DLD1 (cell line): ENCODE results near the gene AKR1D1.
"Not testable (repeated sequence)": the region's sequence is repeated elsewhere in the genome, so short reads cannot be mapped to it uniquely, and the experiment has no call there.

Experiments
- in situ Hi-C: cut with HindIII; loops from 2 replicates; pipeline ENCODE4 v1.10.0; 2017; ENCODE audit warnings: low sequenced_read_pairs

AKR1D1 gene

GRCh38 chr7:138072726-138073125, 3.5 kb upstream of the AKR1D1 start:
- in situ Hi-C loops, result no loop called here

- in situ Hi-C loops, result no loop called here
Observed at GRCh38 chr7:138074121-138074520, 2.1 kb upstream of the AKR1D1 start.

DNA sequence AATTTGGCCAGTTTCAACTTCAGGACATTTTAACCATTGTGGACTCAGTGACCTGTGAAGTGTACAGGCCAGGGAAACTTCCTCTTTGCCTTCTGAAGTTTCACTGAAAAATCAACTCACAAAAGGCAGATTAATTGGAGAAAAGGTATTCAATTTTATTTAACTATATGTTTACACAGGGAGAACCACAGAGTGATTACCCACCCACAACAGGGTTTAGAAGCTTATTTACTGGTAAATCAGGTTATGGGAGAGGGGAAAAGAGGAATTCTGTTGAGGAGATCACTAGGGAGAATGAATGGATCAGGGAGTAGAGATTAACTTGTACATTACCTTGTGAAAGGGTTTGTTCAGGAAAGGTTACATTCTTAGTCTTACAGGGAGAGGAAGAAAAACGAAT, 1.7 kb upstream of the AKR1D1 start:
- in situ Hi-C loops, result no loop called here

DNA sequence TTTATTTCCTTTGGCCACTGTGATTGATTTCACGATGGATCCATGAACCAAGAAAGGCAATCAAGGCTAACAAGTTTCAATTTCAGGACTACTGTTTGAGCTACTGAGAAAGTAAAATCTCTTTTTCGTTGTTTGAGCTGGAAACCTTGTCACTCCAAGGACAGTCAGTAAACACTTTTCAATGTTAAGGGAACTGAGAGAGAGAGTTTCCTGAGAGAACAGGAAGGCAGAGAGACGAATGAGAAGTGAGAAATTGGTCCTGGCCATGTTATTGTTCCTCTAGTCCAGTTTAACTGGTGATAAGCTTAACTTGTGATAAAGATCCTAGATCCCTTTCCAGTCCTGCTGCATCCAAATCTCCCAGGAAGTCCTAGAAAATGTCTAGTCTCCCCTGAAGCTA, 909 bp upstream of the AKR1D1 start:
- in situ Hi-C loops, result no loop called here

DNA sequence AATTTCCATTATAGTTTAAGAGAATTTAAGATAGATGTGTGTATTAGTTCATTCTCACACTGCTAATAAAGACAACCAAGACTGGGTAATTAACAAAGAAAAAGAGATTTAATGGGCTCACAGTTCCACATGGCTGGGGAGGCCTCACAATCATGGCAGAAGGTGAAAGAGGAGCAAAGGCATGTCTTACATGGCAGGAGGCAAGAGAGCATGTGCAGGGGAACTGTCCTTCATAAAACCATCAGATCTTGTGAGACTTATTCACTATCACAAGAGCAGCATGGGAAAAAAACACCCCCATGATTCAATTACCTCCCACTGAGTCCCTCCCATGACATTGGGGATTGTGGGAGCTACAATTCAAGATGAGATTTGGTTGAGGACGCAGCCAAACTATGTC, 473 bp upstream of the AKR1D1 start:
- in situ Hi-C loops, result not testable (repeated sequence)

DNA sequence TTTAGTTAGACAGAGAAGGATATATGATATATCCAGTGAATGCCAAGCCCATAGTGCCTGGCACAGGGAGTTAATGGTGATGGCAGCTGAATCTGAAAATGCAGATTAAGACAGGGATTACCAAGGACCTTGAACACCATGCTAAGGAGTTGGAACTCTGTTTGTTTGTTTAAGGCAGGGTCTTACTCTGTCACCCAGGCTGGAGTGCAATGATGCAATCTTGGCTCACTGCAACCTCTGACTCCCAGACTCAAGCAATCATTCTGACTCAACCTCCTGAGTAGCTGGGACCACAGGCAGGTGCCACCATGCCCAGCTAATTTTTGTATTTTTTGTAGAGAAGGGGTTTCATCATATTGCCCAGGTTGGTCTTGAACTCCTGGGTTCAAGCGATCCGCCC, 1.6 kb downstream of the AKR1D1 start:
- in situ Hi-C loops, result no loop called here

DNA sequence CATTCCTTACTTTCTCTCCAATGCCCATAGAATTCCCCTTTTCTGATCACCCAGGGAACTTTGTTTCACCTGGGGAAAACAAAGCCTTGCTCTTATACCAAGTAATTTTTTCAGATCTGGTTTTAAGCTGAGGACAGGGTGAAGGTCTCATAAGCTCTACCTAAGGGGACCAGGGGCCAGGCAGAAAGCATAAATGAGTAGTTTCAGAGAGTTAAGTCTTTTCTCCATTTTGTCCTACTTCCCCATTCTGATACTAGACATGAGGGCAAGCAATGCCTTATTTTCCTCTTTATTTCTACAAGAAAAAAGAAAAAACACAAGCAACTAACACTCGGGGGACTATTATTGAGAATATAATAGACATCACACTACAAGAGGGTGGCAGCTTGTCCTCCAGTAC, 2.9 kb downstream of the AKR1D1 start:
- in situ Hi-C loops, result no loop called here

DNA sequence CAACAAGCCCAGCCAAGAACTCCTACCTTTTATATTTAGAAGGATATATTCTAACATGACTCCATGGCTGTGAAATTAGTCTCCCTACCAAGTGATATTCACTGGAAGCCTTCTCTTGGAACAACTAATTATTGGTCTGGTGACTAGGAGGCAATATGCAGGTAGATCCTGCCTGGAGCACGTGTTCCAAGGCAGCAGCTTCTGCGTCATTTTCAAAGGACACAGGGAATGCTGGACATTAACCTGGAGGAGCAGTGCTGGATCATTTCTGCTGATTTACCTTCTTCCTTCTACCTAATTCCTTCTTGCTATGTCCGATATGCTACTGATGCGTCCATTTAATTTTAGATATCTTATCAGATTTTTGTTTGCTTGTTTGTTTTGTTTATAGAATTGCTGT, 5.6 kb downstream of the AKR1D1 start:
- in situ Hi-C loops, result no loop called here

DNA sequence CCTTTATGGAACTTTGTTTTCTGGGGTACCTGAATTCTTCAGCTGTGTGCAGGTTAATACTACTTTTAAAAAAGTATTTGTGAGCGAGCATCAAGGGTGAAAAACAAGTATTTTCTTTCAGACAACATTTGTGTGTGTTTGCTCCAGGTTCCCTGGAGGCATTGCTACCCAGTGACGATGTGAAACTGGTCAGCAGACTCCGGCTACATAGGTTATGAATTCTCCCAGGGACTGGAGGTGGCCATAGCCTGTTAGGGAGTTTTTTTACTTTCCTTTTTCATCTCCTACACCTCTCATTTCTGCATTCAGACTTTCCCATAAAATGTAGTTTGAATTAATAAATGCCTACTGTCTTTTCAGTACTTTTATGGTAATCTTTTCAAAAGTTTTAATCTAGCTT, 7.6 kb downstream of the AKR1D1 start:
- in situ Hi-C loops, result no loop called here

DNA sequence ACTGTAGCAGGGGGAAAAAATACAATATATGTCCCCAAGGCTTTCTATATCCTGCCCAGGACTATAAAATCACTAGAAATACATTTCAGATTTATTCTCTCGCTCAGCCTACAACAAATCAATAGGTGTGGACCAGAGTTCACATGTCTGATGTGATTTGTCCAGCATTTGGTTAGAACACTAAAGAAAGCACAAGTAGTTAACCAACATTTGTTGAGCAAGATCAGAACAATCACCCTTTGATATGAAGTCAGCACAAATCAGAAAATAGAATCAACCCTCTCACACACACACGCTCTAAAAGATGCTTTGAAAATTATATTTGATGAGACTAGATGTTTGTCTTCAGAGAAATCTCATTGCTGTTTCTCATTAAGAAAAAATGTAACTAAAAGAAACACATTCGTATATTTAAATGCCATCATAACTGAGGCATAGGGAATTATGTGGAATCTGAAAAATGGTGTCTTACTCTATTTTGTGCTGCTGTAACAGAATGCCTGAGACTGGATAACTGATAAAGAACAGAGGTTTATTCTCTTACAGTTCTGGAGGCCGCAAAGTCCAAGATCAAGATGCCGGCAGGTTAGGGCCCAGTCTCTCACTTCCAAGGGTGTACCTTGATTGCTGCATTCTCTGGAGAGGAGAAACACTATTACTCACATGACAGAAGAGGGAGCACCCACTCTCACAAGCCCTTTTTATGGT, 10.5 kb downstream of the AKR1D1 start:
- in situ Hi-C loops, result no loop called here

DNA sequence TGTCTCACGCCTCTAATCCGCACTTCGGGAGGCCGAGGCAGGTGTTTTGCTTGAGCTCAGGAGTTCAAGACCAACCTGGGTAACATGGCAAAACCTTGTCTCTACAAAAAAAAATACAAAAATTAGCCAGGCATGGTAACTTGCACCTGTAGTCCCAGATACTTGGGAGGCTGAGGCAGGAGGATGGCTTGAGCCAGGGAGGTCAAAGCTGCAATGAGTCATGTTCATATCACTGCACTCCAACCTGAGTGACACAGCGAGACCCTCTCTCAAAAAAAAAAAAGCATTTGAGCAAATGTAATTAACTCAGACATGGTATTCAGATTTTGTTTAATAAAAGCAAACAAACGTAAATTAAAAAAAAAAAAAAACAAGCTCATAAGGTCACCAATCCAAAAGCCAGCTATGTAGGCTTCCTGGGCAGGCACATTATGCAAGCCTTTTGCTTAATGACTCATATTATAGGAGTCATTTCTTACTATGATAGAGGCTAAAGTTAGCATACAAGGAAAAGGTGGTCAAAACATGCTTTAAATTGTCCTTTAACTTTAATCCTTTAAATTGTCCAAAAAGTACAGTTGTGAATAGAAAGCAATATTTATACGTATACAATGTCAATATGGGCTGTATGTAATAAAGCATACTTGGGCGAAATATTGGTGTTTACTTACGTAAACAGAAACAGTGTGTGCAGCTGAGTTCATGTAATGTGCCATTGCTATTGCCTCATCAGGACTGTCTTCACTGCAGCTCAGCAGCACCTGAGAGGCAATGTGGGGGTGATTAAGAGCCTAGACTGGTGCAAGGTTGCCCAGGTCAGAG, 13.0 kb downstream of the AKR1D1 start:
- in situ Hi-C loops, result no loop called here

GRCh38 chr7:138091032-138091431, 14.8 kb downstream of the AKR1D1 start:
- in situ Hi-C loops, result no loop called here

- in situ Hi-C loops, result not testable (repeated sequence)
Observed at GRCh38 chr7:138091840-138092239, 15.6 kb downstream of the AKR1D1 start.

GRCh38 chr7:138092486-138093028, 16.3 kb downstream of the AKR1D1 start:
- in situ Hi-C loops, result no loop called here

DNA sequence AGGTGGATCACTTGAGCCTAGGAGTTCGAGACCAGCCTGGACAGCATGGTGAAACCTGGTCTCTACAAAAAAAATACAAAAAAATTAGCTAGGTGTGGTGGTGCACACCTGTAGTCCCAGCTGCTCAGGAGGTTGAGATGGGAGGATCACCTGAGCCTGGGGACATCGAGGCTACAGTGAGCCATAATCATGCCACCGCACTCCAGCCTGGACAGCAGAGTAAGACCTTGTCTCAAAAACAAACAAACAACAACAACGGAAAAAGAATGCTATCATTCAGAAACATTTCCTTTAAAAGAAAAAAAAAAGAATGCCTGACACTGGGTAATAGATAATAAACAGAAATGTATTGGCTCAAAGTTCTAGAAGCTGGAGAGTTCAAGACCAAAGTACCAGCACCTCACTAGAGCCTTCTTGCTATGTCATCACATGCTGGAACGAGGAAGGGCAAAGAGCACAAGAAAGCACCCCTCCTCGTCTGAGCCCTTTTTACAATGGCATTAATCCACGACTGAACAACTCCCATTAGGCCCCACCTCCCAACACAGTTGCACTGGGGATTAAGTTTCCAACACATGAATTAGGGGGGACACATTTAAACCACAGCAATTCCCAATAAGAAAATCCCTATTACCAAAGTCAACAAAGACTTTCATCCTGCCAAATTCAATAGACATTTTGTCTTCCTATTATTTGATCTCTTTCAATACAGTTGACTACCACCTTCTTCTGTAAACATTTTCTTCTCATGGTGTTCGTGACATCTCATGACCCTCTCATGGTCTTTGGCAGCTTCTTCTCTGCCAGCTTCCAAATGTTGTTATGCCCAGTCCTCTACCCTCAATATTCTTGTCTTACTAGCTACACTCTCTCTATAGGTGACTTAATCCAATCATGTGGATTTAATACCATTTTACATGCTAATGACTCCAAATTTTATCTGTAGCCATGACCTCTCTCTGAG, 20.0 kb downstream of the AKR1D1 start:
- in situ Hi-C loops, result no loop called here

DNA sequence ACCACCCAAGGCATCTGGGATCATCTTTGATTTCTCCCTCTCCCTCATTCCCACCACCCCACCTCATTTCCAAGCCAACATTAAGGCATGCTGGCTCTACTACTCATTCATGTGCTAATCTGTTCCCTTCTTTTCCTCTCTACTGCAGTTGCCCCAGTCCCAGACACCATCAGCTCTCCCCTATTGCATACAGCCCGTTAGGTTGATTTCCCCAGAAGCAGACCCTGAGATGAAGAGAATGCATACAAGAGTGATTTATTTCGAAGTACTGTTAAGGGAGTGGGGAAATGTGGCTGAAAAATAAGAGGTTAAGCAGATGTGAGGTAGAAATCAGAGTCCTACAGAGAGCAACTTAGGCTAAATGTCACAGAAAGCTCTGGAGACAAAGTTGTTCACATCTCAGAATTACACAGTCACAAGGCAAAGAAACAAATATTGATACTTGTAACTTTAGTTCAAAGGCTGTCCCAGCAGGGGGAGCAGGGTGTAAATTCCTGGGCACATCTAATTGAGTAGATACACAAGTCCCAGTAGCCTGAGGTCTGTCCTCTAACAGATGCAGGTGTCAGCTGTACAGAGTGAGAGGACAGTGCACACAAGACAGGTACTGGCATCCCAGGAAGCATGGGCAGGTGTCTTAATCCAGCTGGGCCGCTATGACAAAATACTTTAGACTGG, 20.9 kb downstream of the AKR1D1 start:
- in situ Hi-C loops, result no loop called here

DNA sequence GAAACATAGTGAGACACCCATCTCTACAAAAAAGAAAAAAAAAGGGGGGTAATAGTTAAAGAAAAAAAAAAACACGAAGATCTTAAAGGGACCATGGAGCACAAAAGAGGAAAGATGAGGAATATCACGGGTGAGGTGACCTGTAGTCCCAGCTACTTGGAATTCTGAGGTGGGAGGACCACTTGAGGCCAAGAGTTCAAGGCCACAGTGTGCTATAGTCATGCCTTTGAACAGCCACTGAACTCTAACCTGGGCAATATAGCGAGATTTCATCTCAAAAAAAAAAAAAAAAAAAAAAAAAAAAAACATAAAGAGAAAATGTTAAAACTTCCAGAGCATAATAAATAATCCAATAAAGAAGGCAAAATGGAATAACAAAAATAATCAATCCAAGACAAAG, 23.6 kb downstream of the AKR1D1 start:
- in situ Hi-C loops, result no loop called here

DNA sequence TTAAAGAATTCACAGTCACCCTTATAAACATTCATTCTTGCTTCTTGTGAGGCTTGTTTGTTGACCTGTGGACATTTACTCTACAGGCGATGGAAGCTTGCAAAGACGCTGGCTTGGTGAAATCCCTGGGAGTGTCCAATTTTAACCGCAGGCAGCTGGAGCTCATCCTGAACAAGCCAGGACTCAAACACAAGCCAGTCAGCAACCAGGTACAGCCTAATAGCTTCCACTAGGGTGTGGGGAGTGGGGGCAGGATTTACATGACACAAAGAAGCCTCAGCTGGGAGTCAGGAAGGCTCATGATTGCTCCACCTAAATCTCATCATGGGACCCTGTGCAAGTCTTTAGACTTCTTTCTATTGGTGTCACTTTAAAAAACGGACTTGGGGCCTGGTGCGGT, 29.0 kb downstream of the AKR1D1 start:
- in situ Hi-C loops, result no loop called here

DNA sequence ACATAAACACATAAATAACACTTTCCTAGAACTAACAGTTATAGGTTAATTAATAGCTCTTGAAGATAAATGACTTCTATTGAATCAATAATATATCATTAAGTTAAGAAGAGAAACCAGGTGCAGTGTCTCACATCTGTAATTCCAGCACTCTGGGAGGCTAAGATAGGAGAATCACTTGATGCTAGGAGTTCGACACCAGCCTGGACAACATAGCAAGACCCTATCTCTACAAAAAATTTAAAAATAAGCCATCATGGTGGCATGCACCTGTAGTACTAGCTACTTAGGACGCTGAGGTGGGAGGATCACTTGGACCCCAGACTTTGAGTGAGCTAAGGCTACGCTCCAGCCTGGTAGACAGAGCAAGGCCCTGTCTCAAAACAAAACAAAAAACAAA, 38.8 kb downstream of the AKR1D1 start:
- in situ Hi-C loops, result no loop called here

DNA sequence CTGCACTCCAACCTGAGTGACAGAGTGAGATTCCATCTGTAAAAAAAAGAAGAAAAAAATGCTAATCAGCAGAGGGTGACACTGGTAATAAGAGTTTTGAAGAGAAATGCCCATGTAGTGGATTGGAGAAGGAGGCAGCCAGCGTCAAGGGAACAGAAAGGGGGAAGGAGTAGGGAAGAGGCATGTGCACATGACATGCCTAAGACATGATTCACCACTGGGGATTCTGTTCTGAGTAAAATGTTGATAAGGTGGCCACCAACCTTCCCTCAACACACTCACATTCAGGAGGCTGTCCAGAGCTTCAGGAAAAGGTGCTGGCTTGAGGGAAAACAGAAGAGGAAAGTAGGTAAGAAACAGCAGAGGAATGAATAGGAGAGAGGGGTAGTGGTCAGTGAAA, 39.9 kb downstream of the AKR1D1 start:
- in situ Hi-C loops, result no loop called here

DNA sequence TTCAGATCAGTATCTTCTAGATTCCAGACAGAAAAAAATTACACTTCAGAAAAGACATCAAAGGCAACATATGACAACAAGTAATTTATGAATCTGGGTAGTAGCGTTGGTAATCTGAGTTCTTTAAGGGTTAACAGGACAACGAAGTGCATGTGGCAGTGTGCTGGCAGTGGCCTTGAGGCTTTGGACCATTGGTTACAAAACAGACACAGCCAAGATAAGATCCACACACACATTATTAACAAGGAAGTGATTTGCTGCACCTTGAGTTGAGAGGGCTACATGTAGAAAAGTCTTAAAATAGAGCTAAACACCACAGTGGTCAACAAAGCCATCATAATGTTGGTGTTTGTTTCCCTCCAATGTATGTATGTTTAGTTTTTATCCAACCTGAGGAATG, 40.6 kb downstream of the AKR1D1 start:
- in situ Hi-C loops, result no loop called here
